PC-9 (cell line): ENCODE results near the gene AATF. TPM values are rescaled to one million over a fixed set of nuclear protein-coding genes. Genes with fewer than 3 reads are reported as not detected.

Experiments used
- BruUV-seq: library from RNA; stranded (reverse); fragments of 400-500 nt; replicated peaks from 2 replicates; lab custom pipeline; 2021; lab: Mats Ljungman, UMichigan
- CTCF ChIA-PET: fragments of 300-600 bp; sonication (Branson Sonifier 250); formaldehyde crosslinking; loops from one replicate; lab custom pipeline; 2022; ENCODE audit warnings: antibody characterized with exemption; lab: Charles Lee
- POLR2A ChIA-PET: fragments of 300-600 bp; sonication (Branson Sonifier 250); formaldehyde crosslinking; loops from one replicate; lab custom pipeline; 2022; ENCODE audit warnings: antibody characterized with exemption; ENCODE audit not compliant: unreplicated experiment; lab: Charles Lee
- DNase-seq, 2 experiments: peaks; one replicate each; pipeline versions ENCODE4 v3.0.0 to v3.0.0-alpha.2; 2015 to 2022; ENCODE audit warnings: mixed read lengths in 1 of 2
- H2AFZ ChIP-seq: fragments of 200-600 bp; sonication (generic); 2 replicates; pipeline ENCODE4 v1.8.1; 2017; ENCODE audit warnings: antibody characterized with exemption
- H3F3A ChIP-seq: fragments of 200-600 bp; sonication (generic); 2 replicates; pipeline ENCODE4 v1.8.1; 2017; ENCODE audit warnings: antibody characterized with exemption, mild to moderate bottlenecking, low read depth; ENCODE audit not compliant: insufficient read depth
- H3K27ac ChIP-seq: fragments of 200-600 bp; sonication (generic); 2 replicates; pipeline ENCODE4 v1.6.1; 2016; ENCODE audit warnings: mixed run types
- H3K27me3 ChIP-seq: fragments of 200-600 bp; sonication (generic); 2 replicates; pipeline ENCODE4 v1.6.1; 2016; ENCODE audit warnings: low read depth, mixed run types; ENCODE audit not compliant: insufficient read depth
- H3K36me3 ChIP-seq: fragments of 200-600 bp; sonication (generic); 2 replicates; pipeline ENCODE4 v1.6.1; 2016; ENCODE audit warnings: low read depth, mixed run types
- H3K4me1 ChIP-seq: fragments of 200-600 bp; sonication (generic); replicated peaks from 2 replicates; pipeline ENCODE4 v1.6.1; 2016; ENCODE audit warnings: mixed run types; ENCODE audit not compliant: insufficient read depth
- H3K4me2 ChIP-seq: fragments of 200-600 bp; sonication (generic); 2 replicates; pipeline ENCODE4 v1.6.1; 2017; ENCODE audit warnings: mixed run types
- H3K4me3 ChIP-seq: fragments of 200-600 bp; sonication (generic); 2 replicates; pipeline ENCODE4 v1.6.1; 2016; ENCODE audit warnings: mixed run types
- H3K79me2 ChIP-seq: fragments of 200-600 bp; sonication (generic); 2 replicates; pipeline ENCODE4 v1.6.1; 2017; ENCODE audit warnings: low read depth, mixed run types
- H3K9me2 ChIP-seq: fragments of 200-600 bp; sonication (generic); 2 replicates; pipeline ENCODE4 v1.8.1; 2017; ENCODE audit warnings: mild to moderate bottlenecking; ENCODE audit not compliant: insufficient read depth
- H3K9me3 ChIP-seq: fragments of 200-600 bp; sonication (generic); 2 replicates; pipeline ENCODE4 v1.8.1; 2016; ENCODE audit warnings: low read depth; ENCODE audit not compliant: insufficient read depth
- H4K20me1 ChIP-seq: fragments of 200-600 bp; sonication (generic); 2 replicates; pipeline ENCODE4 v1.8.1; 2017; ENCODE audit not compliant: insufficient read depth
- CTCF ChIP-seq: fragments of 200-600 bp; sonication (generic); conservative IDR thresholded peaks from 2 replicates; pipeline ENCODE4 v1.6.1; 2017; ENCODE audit warnings: mixed run types, antibody characterized with exemption, mild to moderate bottlenecking, moderate library complexity
- EZH2 ChIP-seq: fragments of 200-600 bp; sonication (generic); IDR thresholded peaks from 2 replicates; pipeline ENCODE4 v1.8.0; 2017; ENCODE audit warnings: antibody characterized with exemption, low read depth
- intact Hi-C: fragments of 100-400 bp; cut with micrococcal nuclease; formaldehyde crosslinking; loops from one replicate; pipeline ENCODE4 v1.10.0; 2022; ENCODE audit not compliant: unreplicated experiment
- total RNA-seq: library from RNA; stranded (reverse); gene quantifications from 2 replicates; pipeline ENCODE4 v1.2.3, GENCODE V29; 2021

The AATF gene
- total RNA-seq, 1 experiment from 2014 or later: 71.4 TPM

- Histone ChIP-seq H3K27me3 (no peaks in the 10 kb centered on the region), H3K9me2 (no peaks in the 10 kb centered on the region), H2AFZ (no peak overlapping the region), H3K27ac (no peak overlapping the region), H4K20me1 (peaks cover 10% of the 10 kb centered on the region), H3K4me3 (no peak overlapping the region), H3K4me1 (no peaks in the 10 kb centered on the region), H3K9me3 (no peaks in the 10 kb centered on the region), H3K4me2 (no peak overlapping the region), H3F3A (peaks cover 6% of the 10 kb centered on the region; the same call in 1 of the 2 replicates), H3K36me3 (peaks cover 10% of the 10 kb centered on the region; the same call in 1 of the 2 replicates), H3K79me2 (no peaks in the 10 kb centered on the region)
- no peak for DNase-seq
- CTCF ChIA-PET: no interaction called here
- POLR2A ChIA-PET: no interaction called here
- TF ChIP-seq CTCF (no peak), EZH2 (no peak)
- no TSS peak for BruUV-seq
- intact Hi-C loops: no loop called here
These were observed 75.5 kb downstream of the AATF start for GRCh38 chr17:37024181-37024637.

GRCh38 chr17:37025238-37025637, 76.5 kb downstream of the AATF start:
- Histone ChIP-seq H3K36me3 (peaks cover 10% of the 10 kb centered on the region; the same call in 1 of the 2 replicates), H3K4me1 (no peaks in the 10 kb centered on the region), H3F3A (peaks cover 4% of the 10 kb centered on the region), H3K4me2 (no peak overlapping the region), H3K79me2 (no peaks in the 10 kb centered on the region), H3K4me3 (no peak overlapping the region), H2AFZ (no peak overlapping the region), H4K20me1 (peaks cover 10% of the 10 kb centered on the region), H3K27ac (no peak overlapping the region), H3K9me3 (no peaks in the 10 kb centered on the region), H3K27me3 (no peaks in the 10 kb centered on the region), H3K9me2 (no peaks in the 10 kb centered on the region)
- intact Hi-C loops: no loop called here
- no peak for DNase-seq
- ChIA-PET POLR2A (no interaction called here), CTCF (no interaction called here)
- TF ChIP-seq CTCF (no peak), EZH2 (no peak)
- no TSS peak for BruUV-seq

- Histone ChIP-seq H4K20me1 (peaks cover 14% of the 10 kb centered on the region; the same call in 1 of the 2 replicates), H3K4me1 (no peaks in the 10 kb centered on the region), H3K4me3 (no peak overlapping the region), H3K27ac (no peak overlapping the region), H3K79me2 (no peaks in the 10 kb centered on the region), H3K9me2 (no peaks in the 10 kb centered on the region), H3K9me3 (no peaks in the 10 kb centered on the region), H3F3A (peaks cover 4% of the 10 kb centered on the region), H3K36me3 (peaks cover 4% of the 10 kb centered on the region; the same call in 1 of the 2 replicates), H2AFZ (no peak overlapping the region), H3K27me3 (no peaks in the 10 kb centered on the region), H3K4me2 (no peak overlapping the region)
- no peak for TF ChIP-seq EZH2
- no peak for TF ChIP-seq CTCF
- no peak for DNase-seq
- no TSS peak for BruUV-seq
- ChIA-PET CTCF (no interaction called here), POLR2A (no interaction called here)
- intact Hi-C loops: no loop called here
These were observed 77.2 kb downstream of the AATF start for GRCh38 chr17:37025847-37026530.
